GM18868 (cell line): Measurements from ENCODE around the gene CPT1A.

Experiments used
- ATAC-seq: cut with Tn5 transposase; IDR thresholded peaks from one replicate; pipeline ENCODE4 v1.9.1; 2021; ENCODE audit warnings: mild to moderate bottlenecking, moderate library complexity; ENCODE audit not compliant: unreplicated experiment

CPT1A gene

GRCh38 chr11:68832476-68833181, 9.1 kb downstream of the CPT1A start:
- ATAC-seq = no peak

- ATAC-seq = no peak
These were observed 10.6 kb downstream of the CPT1A start for GRCh38 chr11:68831124-68831523.

DNA sequence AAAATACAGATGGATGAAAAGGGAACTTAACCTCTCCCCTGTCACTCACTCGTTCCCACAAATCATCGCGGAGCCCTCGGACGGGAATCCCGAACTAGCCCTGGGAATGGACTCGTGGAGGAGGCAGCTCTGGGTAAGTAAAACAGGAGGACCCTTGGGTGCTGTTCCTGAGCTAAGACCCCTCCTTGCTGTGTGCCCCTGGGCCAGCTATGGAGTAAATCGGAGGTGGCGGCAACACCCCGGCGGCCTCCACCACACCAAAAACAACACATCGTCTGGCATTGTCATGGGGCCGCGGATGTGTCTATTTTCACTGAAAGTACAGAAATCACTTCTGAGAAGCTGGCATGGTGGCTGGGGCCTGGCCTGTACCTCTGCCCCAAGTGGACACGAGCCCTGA, 12.1 kb downstream of the CPT1A start:
- ATAC-seq = no peak

GRCh38 chr11:68828957-68829356, 12.8 kb downstream of the CPT1A start:
- ATAC-seq = no peak

DNA sequence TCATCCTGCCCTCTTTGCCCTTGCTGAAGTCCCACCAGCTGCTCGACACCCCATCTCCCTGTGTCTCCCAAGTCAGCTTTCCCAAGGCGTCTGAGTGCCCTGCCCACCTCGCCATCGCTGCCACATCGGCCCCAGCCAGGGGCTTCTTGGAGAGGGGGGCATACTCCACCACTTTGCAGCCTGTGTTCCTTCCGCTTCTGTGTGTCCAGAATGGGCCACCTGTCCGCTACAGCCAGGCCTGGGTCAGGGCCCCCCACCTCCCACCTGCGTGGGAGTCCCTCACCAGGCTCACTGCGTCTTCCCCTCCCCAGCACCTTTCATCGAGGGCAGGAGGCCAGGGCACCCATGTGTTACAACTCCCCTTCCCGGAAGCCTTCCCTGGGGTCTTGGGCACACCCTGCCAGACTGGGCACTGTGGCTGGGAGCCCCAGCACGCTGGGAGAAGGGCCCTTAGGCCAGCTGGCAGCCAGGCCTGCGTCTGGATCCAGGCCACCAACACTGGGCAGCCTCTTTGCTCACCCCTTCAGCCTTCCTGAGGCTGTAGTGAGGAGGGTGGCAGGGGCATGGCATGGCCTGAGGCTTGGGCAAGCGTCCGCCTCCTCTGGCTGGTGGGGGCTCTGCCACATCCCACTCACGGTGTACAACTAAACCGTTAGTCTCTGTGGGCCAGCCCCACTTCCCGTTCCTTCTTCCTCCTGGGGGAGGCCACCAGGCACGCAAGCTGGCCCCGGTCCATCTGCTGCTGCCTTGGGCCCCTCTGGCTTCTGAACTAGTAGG, 13.4 kb downstream of the CPT1A start:
- ATAC-seq = no peak

DNA sequence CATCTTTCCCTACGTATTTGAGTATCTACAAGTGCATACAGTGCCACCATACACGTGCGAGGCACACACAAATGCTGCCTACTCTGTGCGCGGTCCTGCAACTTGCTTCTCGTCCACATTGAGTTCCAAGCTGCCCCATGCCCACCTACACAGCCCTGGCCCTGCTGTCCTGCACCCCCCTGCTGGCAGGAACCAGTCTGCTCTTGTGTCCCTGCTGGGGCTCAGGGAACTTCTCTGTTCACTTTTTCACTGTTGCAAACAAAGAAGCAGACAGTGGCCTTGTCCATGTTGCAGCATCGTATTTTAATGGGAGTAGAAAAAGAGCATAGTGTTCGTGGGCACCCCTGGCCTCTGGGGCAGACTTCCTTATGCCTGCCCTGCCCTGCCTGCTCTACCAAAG, 14.0 kb downstream of the CPT1A start:
- ATAC-seq = no peak

GRCh38 chr11:68826726-68827125, 15.0 kb downstream of the CPT1A start:
- ATAC-seq = no peak

DNA sequence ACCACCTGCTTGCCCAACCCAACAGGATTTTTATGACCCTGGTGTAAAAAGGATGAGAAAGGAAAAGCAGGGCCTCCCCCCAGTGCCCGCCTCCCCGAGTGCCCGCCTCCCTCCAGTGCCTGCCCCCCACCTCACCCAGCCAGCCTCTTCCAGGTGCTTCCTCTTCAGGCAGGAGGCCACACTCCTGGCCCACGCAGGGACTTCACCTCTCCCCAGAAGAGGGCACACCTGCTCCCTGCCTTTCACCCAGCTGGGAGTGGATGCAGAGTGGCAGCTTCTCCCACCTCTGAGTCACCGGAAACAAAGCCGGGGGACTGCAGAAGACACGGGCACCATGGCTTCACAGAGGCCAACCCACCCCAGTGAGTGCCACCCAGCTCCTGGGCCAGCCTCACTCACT, 16.1 kb downstream of the CPT1A start:
- ATAC-seq = no peak

- ATAC-seq = no peak
These were observed 19.2 kb downstream of the CPT1A start for GRCh38 chr11:68822546-68822945.

DNA sequence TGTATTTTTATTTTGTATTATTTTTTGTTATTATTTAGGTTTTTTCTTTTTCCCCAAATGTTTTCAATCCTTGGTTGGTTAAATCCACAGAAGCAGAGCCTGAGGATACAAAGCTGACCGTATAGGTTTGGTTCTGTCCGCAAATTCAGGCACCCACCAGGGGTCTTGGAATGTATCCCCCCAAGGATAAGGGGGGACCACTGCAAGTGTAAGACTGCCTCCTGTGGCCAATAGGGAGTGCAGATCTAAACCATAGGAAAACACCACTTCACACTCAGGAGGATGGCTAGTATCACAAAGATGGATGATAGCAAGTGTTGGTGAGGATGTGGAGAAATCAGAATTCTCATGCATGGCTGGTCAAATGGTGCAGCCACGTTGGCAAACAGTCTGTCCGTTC, 20.0 kb downstream of the CPT1A start:
- no peak for ATAC-seq

- no peak for ATAC-seq
These were observed 22.4 kb downstream of the CPT1A start for GRCh38 chr11:68819362-68819761.

DNA sequence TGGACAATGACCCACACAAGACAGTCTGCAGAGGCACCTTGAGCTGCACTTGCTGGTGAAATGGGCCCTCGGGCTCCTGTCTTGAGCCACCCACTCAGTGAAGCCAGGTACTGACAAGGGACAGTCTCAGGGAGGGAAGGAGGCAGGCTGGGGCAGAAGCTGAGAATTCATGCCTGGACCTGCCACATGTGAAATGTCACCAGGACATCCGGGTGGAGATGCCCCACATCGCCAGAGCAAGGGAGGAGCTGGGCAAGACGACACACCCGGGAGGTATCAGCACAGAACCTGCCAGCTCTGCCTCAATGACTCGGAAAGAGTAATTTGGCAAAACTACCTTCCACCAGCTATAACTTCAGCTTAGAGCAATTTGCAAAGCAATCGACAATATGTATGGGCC, 23.5 kb downstream of the CPT1A start:
- no peak for ATAC-seq

GRCh38 chr11:68817554-68817953, 24.2 kb downstream of the CPT1A start:
- ATAC-seq = no peak

DNA sequence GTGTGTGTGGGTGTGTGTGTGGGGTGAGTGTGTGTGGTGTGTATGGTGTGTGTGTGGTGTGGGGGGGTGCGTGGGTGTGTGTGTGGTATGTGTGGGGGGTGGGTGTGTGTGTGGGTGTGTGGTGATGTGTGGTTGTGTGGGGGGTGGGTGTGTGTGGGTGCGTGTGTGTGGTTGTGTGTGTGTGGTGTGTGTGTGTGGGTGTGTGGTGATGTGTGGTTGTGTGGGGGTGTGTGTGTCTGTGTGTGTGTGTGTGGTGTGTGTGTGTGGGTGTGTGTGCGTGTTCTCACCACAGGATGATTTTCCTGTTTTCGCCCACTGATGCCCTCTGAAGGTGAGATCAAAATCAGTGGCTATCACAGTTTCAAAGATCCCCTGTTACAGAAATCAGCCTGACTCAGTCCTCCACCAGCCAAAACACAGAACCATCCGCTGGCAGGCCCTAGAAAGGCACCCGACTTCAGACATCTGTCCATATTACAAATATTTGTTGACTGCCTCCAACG, 24.7 kb downstream of the CPT1A start:
- ATAC-seq = no peak

GRCh38 chr11:68816251-68816776, 25.4 kb downstream of the CPT1A start:
- no peak for ATAC-seq

- no peak for ATAC-seq
These were observed 27.9 kb downstream of the CPT1A start for GRCh38 chr11:68813773-68814172.

GRCh38 chr11:68812526-68812925, 29.2 kb downstream of the CPT1A start:
- ATAC-seq = no peak

DNA sequence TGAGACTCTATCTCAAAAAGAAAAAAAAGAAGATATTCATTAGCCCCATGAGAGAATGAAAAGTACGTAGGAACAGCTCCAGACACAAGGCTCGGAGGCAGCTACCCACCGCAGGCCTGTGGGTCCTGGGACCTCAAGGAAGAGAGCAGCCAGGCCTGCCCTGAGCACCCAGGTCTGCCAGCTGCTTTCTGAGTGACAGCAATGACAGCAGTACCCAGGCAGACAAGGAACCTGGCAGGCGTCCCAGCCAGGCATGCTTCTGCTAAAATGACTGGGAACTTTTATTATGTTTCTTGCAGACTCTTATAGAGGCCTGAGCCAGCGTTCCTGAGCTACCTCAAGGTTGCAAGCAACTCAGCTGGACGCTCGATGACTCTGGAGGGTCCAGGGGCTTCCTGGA, 31.6 kb downstream of the CPT1A start:
- no peak for ATAC-seq

DNA sequence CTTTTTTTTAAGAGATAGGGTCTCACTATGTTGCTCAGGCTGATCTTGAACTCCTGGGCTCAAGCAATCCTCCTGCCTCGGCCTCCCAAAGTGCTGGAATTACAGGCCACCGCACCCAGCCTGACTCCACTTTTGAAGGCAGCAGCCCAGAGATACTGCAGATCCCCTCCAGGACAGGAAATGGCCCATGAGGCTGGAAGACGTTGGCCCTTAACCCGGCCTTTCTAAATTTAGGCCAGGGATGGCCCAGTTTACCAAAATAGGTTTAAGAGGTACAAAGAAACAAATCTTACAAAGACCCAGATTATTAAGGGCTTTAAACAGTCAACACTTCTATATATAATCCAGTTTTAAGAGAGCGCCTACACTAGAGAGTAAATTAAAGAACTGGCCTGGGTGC, 32.2 kb downstream of the CPT1A start:
- no peak for ATAC-seq

DNA sequence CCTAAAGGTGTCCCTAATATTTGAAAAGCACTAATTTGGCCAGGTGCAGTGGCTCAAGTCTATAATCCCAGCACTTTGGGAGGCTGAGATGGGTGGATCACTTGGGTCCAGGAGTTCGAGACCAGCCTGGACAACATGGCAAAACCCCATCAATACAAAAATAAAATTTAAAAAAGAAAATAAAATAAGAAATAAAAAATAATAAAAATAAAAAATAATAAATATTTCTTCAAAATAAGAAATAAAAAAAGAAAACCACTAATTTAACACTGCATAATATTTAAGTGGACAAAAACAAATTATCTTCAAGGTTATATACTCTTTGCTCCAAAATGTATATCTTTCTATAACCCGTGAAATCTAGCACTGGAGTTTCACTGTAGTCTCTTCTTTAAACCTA, 32.9 kb downstream of the CPT1A start:
- no peak for ATAC-seq

DNA sequence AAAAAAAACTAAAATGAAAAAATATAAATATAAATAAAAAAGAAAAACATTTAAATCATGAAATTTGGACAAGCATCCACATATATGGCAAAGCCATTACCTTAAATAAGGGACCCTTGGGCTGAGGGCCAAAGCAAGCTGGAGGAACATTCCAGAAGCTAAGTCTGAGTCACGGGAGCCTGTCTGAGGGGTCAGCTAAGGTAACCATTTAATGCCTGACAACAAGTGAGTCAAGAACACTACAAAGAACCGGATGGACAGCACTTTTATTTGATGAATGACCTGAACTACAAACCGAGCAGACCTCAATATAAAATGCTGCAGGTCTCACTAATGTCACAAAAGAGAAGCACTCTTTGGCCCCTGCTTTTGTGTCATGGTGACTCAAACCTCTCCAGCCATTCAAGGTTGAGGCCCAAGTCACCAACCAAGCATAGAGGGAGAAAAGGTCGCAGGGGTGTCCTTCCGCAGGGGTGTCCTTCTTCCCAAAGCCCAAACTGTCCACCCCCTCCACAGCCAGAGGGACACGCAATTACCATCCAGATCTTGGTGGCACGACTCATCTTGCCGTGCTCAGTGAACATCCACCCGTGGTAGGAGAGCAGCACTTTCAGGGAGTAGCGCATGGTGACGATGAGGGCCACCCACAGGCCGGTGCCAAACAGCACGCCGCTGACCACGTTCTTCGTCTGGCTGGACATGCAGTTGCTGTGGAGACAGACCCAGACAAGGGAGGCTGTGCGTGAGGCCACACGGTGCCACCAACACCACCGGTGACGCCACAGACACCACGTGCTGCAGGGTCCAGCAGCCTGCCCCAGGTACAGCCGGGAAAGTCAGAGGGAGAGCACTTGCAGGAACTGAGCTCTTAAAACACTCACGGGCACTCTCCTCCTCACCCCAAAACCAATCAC, 34.5 kb downstream of the CPT1A start:
- no peak for ATAC-seq
